IPS DF 4.7 (cell line): ENCODE measurements around the gene STBD1.
"Not testable (repeated sequence)": the region's sequence is repeated elsewhere in the genome, so short reads cannot be mapped to it uniquely, and the experiment has no call there.

Experiments
- DNase-seq: peaks from one replicate; pipeline ENCODE4 v3.0.0-alpha.2; 2013; ENCODE audit warnings: low spot score; ENCODE audit errors: extremely low read depth

Gene STBD1

DNA sequence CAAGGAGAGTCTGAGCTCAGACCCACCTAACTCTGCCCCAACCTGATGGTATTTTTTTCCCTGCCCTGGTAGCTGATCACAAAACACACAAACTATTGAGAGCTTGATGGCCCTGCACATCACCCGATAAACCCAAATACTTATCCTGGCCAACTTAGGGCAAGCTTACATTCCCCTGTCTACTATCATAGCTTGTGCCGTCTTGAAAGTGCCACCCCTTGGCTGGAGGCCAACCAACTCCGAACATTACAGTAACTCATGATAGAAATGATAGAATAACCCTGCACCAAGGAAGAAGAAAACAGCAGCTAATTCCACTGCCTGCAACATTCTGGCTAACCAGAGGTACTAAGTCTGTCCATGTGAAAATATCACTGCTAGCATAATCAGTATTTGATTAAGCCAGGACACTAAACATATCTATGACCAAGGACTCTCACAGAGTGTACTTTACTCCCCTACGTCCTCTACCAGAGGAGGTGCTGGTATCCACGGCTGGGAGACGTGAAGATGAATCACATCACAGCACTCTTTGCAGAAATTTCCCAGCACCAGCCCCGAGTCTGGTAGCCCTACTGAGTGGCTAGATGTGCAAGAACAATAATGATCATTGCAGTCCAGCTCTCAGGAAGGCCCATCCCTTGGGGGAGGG, 8.9 kb downstream of the STBD1 start:
- DNase-seq, result no peak

DNA sequence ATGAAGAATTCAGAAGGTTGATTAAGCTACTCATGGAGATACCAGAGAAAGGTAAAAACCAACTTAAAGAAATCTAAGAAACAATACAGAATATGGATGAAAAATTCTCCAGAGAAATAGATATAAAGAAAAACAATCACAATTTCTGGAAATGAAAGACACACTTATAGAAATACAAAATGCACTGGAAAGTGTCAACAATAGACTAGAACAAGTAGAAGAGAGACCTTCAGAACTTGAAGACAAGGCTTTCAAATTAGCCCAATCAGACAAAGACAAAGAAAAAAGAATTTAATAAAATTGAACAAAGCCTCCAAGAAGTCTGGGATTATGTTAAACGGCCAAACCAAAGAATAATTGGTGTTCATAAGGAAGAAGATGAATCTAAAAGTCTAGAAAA, 9.6 kb downstream of the STBD1 start:
- DNase-seq, result no peak

DNA sequence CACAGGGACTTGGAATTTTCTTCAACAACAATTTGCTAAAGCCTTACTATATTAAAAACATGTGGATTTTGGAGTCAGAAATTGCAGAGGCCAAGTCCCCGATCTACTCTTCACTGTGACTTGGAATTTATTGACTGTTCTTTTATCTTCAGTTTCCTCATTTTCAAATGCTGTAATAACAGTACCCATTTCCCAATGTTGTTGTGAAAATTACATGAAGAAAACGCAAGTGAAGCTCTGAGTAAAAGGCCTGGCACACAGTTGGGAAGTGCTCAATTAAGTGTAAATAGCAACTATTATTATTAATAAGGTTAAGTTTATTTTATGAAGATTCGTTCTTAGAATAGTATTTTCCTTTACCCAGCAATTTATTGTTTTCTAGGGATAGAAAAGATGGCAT, 15.7 kb downstream of the STBD1 start:
- DNase-seq, result no peak

DNA sequence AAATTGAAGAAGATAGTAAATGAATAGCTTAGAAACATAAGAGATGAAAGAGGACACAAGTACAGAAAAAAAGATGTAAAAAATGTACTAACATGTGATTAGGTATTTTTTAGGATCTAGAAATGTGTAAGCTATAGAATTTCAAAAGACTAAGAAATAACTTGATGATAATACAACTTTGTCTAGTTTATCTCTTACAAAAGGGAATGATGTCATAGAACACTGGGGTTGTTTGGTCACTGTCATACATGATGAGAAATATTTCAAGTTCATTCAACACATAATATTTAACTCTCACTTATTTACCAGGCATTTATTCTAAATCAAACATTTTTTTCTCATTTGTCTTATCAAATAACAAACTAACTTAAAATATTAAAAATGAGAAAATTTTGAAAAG, 18.5 kb downstream of the STBD1 start:
- no peak for DNase-seq

DNA sequence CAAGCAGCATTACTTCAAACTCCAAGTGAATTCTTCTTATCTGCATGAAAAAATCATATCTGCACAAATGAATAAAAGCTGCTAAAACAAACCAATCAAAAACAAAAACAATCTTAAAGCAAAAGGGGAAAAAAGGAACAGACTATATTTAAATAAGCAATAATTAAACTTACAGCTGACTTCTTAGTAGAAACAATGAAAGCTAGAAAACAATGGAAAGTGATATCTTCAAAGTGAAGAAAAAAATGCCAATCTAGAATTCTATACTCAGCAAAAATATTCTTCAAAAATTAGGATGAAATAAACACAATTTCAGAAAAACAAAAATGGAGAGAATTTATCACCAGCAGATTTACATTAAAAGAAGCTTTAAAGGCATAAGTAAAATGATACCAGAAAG, 20.0 kb downstream of the STBD1 start:
- DNase-seq, result no peak

DNA sequence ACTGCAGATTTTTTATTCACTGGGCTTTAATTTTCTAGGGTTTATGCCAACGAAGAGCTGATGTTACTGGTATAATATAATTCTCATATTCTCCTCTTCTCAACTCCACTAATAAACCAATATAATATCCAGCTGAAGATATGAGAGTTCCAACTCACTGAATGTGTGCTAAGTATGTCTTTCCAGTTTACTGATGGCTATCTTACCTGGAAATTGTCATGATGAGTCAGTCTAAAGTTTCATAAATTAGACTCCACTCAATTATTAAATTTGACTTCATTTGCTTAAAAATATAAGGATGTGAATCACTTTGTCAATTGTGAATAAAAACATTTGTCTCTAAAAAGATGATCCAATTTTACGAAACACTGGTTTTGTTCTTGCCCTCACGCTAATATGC, 28.4 kb downstream of the STBD1 start:
- DNase-seq, result no peak

DNA sequence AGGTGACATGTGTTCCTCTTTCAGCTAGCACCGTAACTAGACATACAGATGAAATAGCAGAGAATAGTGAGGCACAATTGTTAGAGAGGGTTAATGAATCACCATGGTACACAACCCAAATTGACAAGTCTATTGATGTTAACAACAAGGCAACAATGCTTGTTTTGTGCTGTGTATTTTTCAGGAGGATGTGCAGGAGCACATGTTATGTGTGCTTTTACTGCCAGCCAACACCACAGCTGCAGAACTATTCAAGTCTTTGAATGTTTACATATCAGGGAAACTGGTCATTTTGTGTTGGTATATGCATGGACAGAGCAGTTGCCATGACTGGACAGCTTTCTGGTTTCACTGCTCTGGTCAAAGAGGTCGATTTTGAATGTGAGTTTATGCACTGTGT, 32.8 kb downstream of the STBD1 start:
- DNase-seq, result no peak

DNA sequence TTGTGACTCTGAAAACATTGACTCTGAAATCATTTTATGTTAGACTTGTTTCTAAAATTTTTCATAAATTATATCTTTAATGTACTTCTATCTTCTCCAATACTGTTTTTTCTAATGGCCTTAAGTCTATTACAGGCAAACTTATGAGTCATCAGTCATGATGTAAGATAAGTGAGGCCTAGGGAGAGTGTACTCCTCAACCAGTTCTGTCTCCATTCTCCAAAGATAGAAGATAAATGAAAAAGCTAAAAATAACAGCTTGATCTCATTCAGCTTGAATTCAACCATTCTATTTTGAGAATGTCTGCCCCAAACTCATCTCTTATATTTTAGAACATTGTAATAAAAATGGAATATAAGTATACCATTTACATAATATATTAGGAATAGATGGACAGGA, 34.5 kb downstream of the STBD1 start:
- DNase-seq, result no peak

DNA sequence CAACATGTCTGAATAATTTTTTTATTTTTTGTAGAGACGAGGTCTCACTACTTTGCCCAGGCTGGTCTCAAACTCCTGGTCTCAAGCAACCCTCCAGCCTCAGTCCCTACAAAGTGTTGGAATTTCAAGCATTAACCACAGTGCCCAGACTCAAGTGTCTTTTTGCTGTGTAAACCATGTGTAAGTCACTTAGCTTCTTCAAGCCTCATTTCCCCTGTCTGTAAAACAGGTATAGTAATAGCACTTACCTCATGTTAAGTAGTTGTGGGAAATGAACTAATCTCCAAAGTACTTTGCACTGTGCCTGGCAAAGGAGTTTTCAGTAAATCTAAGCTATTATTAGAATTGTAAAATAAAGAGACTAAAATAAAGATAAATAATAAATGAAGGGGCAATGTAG, 35.7 kb downstream of the STBD1 start:
- DNase-seq, result no peak

DNA sequence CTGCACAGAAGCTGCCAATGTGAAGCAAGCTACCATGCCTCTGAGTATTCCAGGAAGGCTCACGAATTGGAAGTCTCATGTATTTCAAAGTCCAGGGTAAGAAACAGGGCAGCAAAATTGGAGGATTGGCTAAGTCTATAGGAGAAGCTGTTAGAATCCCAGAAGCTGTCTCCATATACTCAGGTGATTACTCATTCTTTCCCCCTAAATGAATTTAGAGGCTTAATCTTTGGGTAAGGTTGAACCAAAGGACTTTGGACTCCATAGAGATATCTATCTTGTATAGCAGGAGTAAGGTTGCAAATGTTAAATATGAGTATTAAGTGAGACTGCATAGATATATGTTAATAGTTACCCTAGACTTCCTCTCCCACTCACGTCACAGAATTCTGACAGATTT, 36.3 kb downstream of the STBD1 start:
- DNase-seq, result no peak

DNA sequence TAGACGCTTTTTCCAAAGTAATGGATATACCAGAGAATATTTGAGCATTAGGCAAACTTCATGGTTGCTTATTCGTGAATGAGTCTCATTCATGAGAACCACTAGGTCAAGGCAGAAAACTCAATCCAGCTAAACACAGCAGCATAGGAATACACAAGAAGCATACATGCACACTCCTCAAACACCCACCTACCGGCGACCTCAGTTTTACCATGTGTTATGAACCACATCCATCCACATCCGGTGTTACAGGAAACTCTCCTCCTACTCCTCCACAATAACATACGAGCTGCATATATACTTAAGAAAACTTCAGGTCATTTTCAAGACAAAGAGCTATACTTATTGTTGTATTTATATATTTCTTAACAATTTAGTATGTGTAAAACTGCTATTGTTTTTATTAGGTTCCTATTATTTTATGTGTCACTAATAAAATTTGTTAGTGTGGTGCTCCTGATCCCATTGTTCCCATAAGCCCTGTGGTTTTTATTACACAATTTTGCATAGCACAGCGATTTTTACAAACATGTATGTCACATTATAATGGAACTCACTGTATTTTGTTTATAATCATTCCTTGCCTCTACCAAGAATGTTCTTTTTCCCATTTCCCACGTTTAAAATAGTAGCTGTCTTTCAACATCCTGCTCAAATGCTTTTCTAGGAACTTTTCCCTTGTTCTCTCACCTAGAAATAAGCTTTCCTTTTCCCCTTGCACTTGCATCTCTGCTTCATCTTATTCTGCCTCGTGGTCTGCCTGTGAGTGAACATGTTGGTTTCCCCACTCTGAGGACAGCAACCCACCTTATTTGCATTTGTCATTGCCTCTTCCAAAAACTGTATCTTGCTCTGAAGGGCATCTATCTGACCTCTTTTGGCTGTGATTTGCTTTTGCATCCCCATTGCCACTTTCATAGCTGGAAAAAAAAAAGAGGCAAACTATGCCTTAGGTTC, 48.3 kb downstream of the STBD1 start:
- DNase-seq, result no peak

DNA sequence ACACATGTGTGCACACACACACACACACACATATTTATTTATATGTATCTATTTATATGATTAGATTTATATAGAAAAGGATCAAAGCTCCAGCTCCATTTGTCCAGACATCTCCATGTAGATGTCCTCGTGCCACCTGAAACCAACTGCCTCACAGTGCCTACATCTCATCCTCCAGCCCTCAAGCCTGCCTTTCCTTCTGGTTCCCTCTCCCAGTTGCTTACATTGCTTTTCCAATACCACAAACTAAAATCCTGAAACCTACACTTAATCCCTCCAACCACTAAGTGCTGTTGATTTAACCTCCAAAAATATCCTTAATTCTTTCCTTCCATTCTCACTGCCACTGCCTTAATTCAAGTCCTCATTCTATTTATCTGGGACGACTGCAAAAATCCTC, 51.4 kb downstream of the STBD1 start:
- DNase-seq, result no peak

DNA sequence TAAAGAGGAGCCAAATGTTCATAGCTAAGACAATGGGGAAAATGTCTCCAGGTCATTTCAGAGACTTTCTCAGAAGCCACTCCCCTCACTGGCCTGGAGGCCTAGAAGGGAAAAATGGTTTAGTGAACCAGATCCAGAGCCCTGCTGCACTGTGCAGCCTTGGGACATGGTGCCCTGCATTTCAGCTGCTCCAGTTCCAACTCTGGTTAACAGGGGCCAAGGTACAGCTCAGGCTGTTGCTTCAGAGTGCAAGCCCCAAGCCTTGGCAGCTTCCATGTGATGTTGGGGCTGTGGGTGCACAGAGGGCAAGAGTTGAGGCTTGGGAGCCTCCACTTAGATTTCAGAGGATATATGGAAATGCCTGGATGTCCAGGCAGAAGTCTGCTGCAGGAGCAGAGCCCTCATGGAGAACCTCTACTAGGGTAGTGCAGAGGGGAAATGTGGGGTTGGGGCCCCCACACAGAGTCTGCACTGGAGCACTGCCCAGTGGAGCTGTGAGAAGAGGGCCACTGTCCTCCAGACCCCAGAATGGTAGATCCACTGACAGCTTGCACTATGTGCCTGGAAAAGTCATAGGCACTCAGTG, 53.4 kb downstream of the STBD1 start:
- not testable (repeated sequence) for DNase-seq
